A549 treated with AZD9567 at 1 μM for 4 hours (cell line): ENCODE data around the gene HMGA1. TPM values are rescaled to one million over a fixed set of nuclear protein-coding genes. Genes with fewer than 3 reads are reported as not detected.

Experiments used
- total RNA-seq: library from RNA; stranded (reverse); fragments of 200-300 nt; extraction: Qiagen RNA extraction; gene quantifications from 5 replicates; pipeline ENCODE4 v1.2.3, GENCODE V29; 2022; ENCODE audit not compliant: insufficient read depth

HMGA1 gene, protein sequence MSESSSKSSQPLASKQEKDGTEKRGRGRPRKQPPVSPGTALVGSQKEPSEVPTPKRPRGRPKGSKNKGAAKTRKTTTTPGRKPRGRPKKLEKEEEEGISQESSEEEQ
- total RNA-seq = 458 to 622 TPM (median 513 TPM) in 5 replicates

GRCh38 chr6:34236443-34237315 lies at the start of gene HMGA1:
Gene HMGA1 (plus strand): TSS chr6:34236873. CDS start chr6:34240781, 3,908 bp downstream.

DNA sequence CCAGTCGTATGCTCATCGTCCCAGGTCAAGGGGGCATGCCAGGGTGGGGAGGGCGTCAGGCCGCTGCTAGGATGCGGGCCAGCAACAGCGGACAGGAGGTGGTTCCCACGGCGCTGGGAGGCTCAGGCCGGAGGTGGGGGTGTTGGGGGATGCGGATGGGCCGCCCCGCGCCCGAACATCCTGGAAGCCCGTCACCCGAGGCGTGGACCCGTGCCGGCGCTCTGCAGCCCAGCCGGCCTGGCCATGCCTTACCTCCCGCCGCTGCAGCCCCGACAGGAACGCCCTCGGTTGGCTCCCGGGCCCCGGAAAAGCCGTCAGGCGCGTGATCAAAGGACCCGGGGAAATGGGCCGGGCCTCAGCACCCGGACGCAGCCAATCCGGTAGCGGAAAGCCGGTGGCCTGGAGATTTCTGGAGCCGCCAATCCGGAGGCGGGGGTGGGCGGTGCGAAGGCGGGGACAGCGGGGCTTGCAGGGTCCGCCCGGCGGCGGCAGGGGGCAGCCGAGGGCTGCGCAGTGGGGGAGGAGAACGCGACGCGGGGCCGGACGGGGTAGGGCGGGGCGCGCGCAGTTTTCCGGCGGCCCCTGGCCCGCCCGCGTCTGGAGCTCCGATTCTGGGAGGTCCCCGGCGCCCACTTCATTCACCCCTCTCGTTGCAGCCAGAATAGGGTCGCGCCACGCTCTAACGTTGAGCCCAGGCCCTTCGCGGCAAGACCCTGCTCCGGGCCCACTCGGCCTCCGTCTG lies 12.2 kb downstream of the HMGA1 start, which contains the start of gene SMIM29:
TSS of gene SMIM29 (minus strand) at position 280 of the 742 bp plus-strand sequence. CDS start 1,215 bp downstream, outside the sequence.

Other genes starting within 250 kb of the HMGA1 start
- 0.08 to 0.15 TPM (median 0.12 TPM) in 4 of 5 replicates, not detected in the other for gene GRM4, start 90.8 kb upstream of the HMGA1 start, total RNA-seq
- 16.2 to 27.3 TPM (median 25.0 TPM) in 5 replicates for gene SMIM29, start 12.1 kb downstream of the HMGA1 start, total RNA-seq
- 5.1 to 8.1 TPM (median 5.3 TPM) in 5 replicates for gene NUDT3, start 155.8 kb downstream of the HMGA1 start, total RNA-seq
- gene RPS10, start 189.2 kb downstream of the HMGA1 start, total RNA-seq = 1,366 to 2,167 TPM (median 2,087 TPM) in 5 replicates
- 0.03 to 0.09 TPM (median 0.05 TPM) in 4 of 5 replicates, not detected in the other for gene PACSIN1, start 229.2 kb downstream of the HMGA1 start, total RNA-seq